Liver (tissue), 3 donors: ENCODE measurements around the gene STX16.

Source experiments
- ATF3 ChIP-seq: IDR thresholded peaks from 2 replicates; pipeline ENCODE4 v1.6.1; 2016; ENCODE audit warnings: antibody characterized with exemption
- CTCF ChIP-seq: fragments of 150-350 bp; IDR thresholded peaks from 2 replicates; pipeline ENCODE4 v1.5.1; 2017; ENCODE audit warnings: improper control_type of control experiment, low read depth, low read length; ENCODE audit not compliant: missing input control
- EGR1 ChIP-seq, 2 donors: IDR thresholded peaks; 2 replicates each; pipeline ENCODE4 v1.6.1; 2016 to 2018; ENCODE audit warnings: antibody characterized with exemption in 2 of 2, low read depth in 2 of 2
- FOXA1 ChIP-seq: IDR thresholded peaks from 2 replicates; pipeline ENCODE4 v1.6.1; 2016; ENCODE audit warnings: antibody characterized with exemption
- GABPA ChIP-seq, 2 donors: IDR thresholded peaks in 1 of 2; conservative IDR thresholded peaks in 1 of 2; 2 replicates each; pipeline ENCODE4 v1.6.1; 2016; ENCODE audit warnings: antibody characterized with exemption in 2 of 2, mild to moderate bottlenecking in 1 of 2, moderate library complexity in 1 of 2
- JUND ChIP-seq, 2 donors: IDR thresholded peaks; 2 replicates each; pipeline ENCODE4 v1.6.1; 2016; ENCODE audit warnings: antibody characterized with exemption in 2 of 2
- MAX ChIP-seq: IDR thresholded peaks from 2 replicates; pipeline ENCODE4 v1.6.1; 2016; ENCODE audit warnings: antibody characterized with exemption
- RAD21 ChIP-seq, 2 donors: IDR thresholded peaks; 2 replicates each; pipeline ENCODE4 v1.6.1; 2016; ENCODE audit warnings: antibody characterized with exemption in 2 of 2, mild to moderate bottlenecking in 2 of 2
- REST ChIP-seq: IDR thresholded peaks from 2 replicates; pipeline ENCODE4 v1.6.1; 2016; ENCODE audit warnings: antibody characterized with exemption, mild to moderate bottlenecking
- RXRA ChIP-seq, 2 donors: IDR thresholded peaks; 2 replicates each; pipeline ENCODE4 v1.6.1; 2017 to 2018; ENCODE audit warnings: antibody characterized with exemption in 2 of 2, mild to moderate bottlenecking in 1 of 2
- SP1 ChIP-seq: IDR thresholded peaks from 2 replicates; pipeline ENCODE4 v1.6.1; 2018; ENCODE audit warnings: antibody characterized with exemption, mild to moderate bottlenecking
- TAF1 ChIP-seq: conservative IDR thresholded peaks from 2 replicates; pipeline ENCODE4 v1.6.1; 2016; ENCODE audit warnings: antibody characterized with exemption, mild to moderate bottlenecking
- YY1 ChIP-seq: IDR thresholded peaks from 2 replicates; pipeline ENCODE4 v1.6.1; 2016; ENCODE audit warnings: antibody characterized with exemption, mild to moderate bottlenecking
- ZBTB33 ChIP-seq: IDR thresholded peaks from 2 replicates; pipeline ENCODE4 v1.6.1; 2016; ENCODE audit warnings: antibody characterized with exemption
- donor health status: healthy.
- donor health status: healthy.

- no peak for TF ChIP-seq GABPA (IDR thresholded peaks at IDR 0.05 in 1 of 2, conservative IDR thresholded peaks at IDR 0.05 in 1 of 2)
- no peak for TF ChIP-seq JUND (IDR thresholded peaks at IDR 0.05)
- TF ChIP-seq CTCF: no peak
- TF ChIP-seq ZBTB33: no peak
- TF ChIP-seq FOXA1: no peak
- no peak for TF ChIP-seq EGR1 (IDR thresholded peaks at IDR 0.05; ENCODE audit: low read depth in 2 of 2)
- TF ChIP-seq TAF1: no peak
- TF ChIP-seq MAX: no peak
- TF ChIP-seq RXRA (IDR thresholded peaks at IDR 0.05): no peak
- TF ChIP-seq SP1: no peak
- no peak for TF ChIP-seq YY1
- no peak for TF ChIP-seq ATF3
- no peak for TF ChIP-seq REST
- no peak for TF ChIP-seq RAD21 (IDR thresholded peaks at IDR 0.05)
These were observed 39.6 kb upstream of the STX16 start for GRCh38 chr20:58611236-58612030.
